IMR-90 (cell line): ENCODE measurements around the gene MAG. TPM values are rescaled to one million over a fixed set of nuclear protein-coding genes. Genes with fewer than 3 reads are reported as not detected.

ENCODE experiments used
- ATAC-seq: fragments of 200-7000 bp; cut with Tn5 transposase; 2 replicates; pipeline ENCODE4 v1.9.1; 2020; ENCODE audit warnings: low read depth, mild to moderate bottlenecking, moderate library complexity
- BruUV-seq: library from RNA; stranded (reverse); fragments of 400-500 nt; replicated peaks from 2 replicates; lab custom pipeline; 2021; lab: Mats Ljungman, UMichigan
- CTCF ChIA-PET: fragments of 300-600 bp; formaldehyde crosslinking; extraction: SDS; loops from one replicate; lab custom pipeline; 2021; ENCODE audit warnings: antibody characterized with exemption; lab: Yijun Ruan, JAX
- POLR2A ChIA-PET: fragments of 300-600 bp; sonication (Branson Sonifier 250); formaldehyde crosslinking; loops from one replicate; lab custom pipeline; 2022; ENCODE audit warnings: antibody characterized with exemption; ENCODE audit not compliant: unreplicated experiment; lab: Charles Lee
- DNase-seq: peaks from one replicate; pipeline ENCODE4 v3.0.0; 2013
- H2AFZ ChIP-seq: replicated peaks from 2 replicates; pipeline ENCODE3; 2013; ENCODE audit warnings: low read length, mild to moderate bottlenecking; ENCODE audit not compliant: poor library complexity
- H2AK5ac ChIP-seq: 2 replicates; pipeline ENCODE4 v1.6.1; 2013; ENCODE audit warnings: low read depth, low read length, inconsistent platforms
- H2AK9ac ChIP-seq: replicated peaks from 2 replicates; pipeline ENCODE3; 2013; ENCODE audit warnings: mild to moderate bottlenecking, low read depth, low read length, moderate library complexity; ENCODE audit not compliant: poor library complexity
- H2BK120ac ChIP-seq: 2 replicates; pipeline ENCODE4 v1.6.1; 2013; ENCODE audit warnings: low read depth, low read length, inconsistent platforms
- H2BK15ac ChIP-seq: 3 replicates; pipeline ENCODE4 v1.6.1; 2013; ENCODE audit warnings: low read depth, low read length, inconsistent platforms
- H2BK20ac ChIP-seq: 2 replicates; pipeline ENCODE4 v1.6.1; 2013; ENCODE audit warnings: low read depth, mild to moderate bottlenecking, inconsistent platforms, low read length, moderate library complexity
- H2BK5ac ChIP-seq: 2 replicates; pipeline ENCODE4 v1.6.1; 2013; ENCODE audit warnings: mild to moderate bottlenecking, low read depth, low read length, inconsistent platforms; ENCODE audit not compliant: poor library complexity, severe bottlenecking
- H3K14ac ChIP-seq: replicated peaks from 2 replicates; pipeline ENCODE4 v1.6.1; 2013; ENCODE audit warnings: low read depth, low read length, inconsistent platforms
- H3K18ac ChIP-seq: 2 replicates; pipeline ENCODE4 v1.6.1; 2013; ENCODE audit warnings: low read depth, low read length, control low read depth
- H3K23ac ChIP-seq: 2 replicates; pipeline ENCODE4 v1.6.1; 2013; ENCODE audit warnings: low read depth, low read length, inconsistent platforms
- H3K27ac ChIP-seq: 2 replicates; pipeline ENCODE4 v1.5.1; 2013; ENCODE audit warnings: mild to moderate bottlenecking, control low read depth, low read length; ENCODE audit not compliant: insufficient read depth
- H3K27me3 ChIP-seq: 2 replicates; pipeline ENCODE4 v1.6.1; 2013; ENCODE audit warnings: low read length; ENCODE audit not compliant: control insufficient read depth, insufficient read depth
- H3K36me3 ChIP-seq: 2 replicates; pipeline ENCODE4 v1.6.1; 2013; ENCODE audit warnings: low read length, mixed read lengths; ENCODE audit not compliant: control insufficient read depth, insufficient read depth
- H3K4ac ChIP-seq: 2 replicates; pipeline ENCODE4 v1.6.1; 2013; ENCODE audit warnings: low read depth, low read length, inconsistent platforms
- H3K4me1 ChIP-seq: 2 replicates; pipeline ENCODE4 v1.6.1; 2013; ENCODE audit warnings: low read length, mixed read lengths; ENCODE audit not compliant: control insufficient read depth, insufficient read depth
- H3K4me2 ChIP-seq: 2 replicates; pipeline ENCODE4 v1.6.1; 2013; ENCODE audit warnings: low read depth, mild to moderate bottlenecking, control low read depth, low read length, moderate library complexity
- H3K4me3 ChIP-seq: 2 replicates; pipeline ENCODE4 v1.5.1; 2013; ENCODE audit warnings: low read depth, mild to moderate bottlenecking, control low read depth, low read length, moderate library complexity; ENCODE audit not compliant: insufficient read depth
- H3K56ac ChIP-seq: 2 replicates; pipeline ENCODE4 v1.6.1; 2013; ENCODE audit warnings: low read length, inconsistent platforms; ENCODE audit not compliant: insufficient read depth; ENCODE audit errors: extremely low read depth
- H3K79me1 ChIP-seq, 2 experiments: 2 replicates each; pipeline ENCODE4 v1.6.1; 2013; ENCODE audit warnings: low read length in 2 of 2, inconsistent platforms in 1 of 2, low read depth in 1 of 2
- H3K9ac ChIP-seq: 2 replicates; pipeline ENCODE4 v1.6.1; 2013; ENCODE audit warnings: low read depth, low read length, control low read depth
- H3K9me1 ChIP-seq: 2 replicates; pipeline ENCODE4 v1.6.1; 2013; ENCODE audit warnings: low read length, inconsistent platforms; ENCODE audit not compliant: insufficient read depth
- H3K9me3 ChIP-seq: 2 replicates; pipeline ENCODE4 v1.6.1; 2013; ENCODE audit warnings: low read length; ENCODE audit not compliant: control insufficient read depth, insufficient read depth
- H4K20me1 ChIP-seq: 2 replicates; pipeline ENCODE4 v1.6.1; 2013; ENCODE audit warnings: low read length, inconsistent platforms; ENCODE audit not compliant: insufficient read depth
- H4K5ac ChIP-seq: 2 replicates; pipeline ENCODE4 v1.6.1; 2013; ENCODE audit warnings: mild to moderate bottlenecking, low read depth, low read length, control low read depth
- H4K8ac ChIP-seq, 2 experiments: 2 replicates each; pipeline ENCODE4 v1.6.1; 2013; ENCODE audit warnings: low read depth in 2 of 2, low read length in 2 of 2, control low read depth in 1 of 2, inconsistent platforms in 1 of 2
- H4K91ac ChIP-seq: 2 replicates; pipeline ENCODE4 v1.6.1; 2013; ENCODE audit warnings: low read depth, low read length, inconsistent platforms; ENCODE audit not compliant: insufficient read depth
- BHLHE40 ChIP-seq: fragments of 150-350 bp; IDR thresholded peaks from 2 replicates; pipeline ENCODE4 v1.6.1; 2016; ENCODE audit warnings: mild to moderate bottlenecking, low read depth, low read length
- CEBPB ChIP-seq: IDR thresholded peaks from 2 replicates; pipeline ENCODE4 v1.6.1; 2012; ENCODE audit warnings: low read depth, low read length, improper control_type of control experiment
- CHD1 ChIP-seq: IDR thresholded peaks from 2 replicates; pipeline ENCODE4 v1.6.1; 2012; ENCODE audit warnings: low read depth, low read length, improper control_type of control experiment
- ELK1 ChIP-seq: fragments of 150-350 bp; IDR thresholded peaks from 2 replicates; pipeline ENCODE4 v1.6.1; 2016; ENCODE audit warnings: low read depth, mild to moderate bottlenecking, low read length, moderate library complexity, borderline replicate concordance
- MAFK ChIP-seq: IDR thresholded peaks from 2 replicates; pipeline ENCODE4 v1.6.1; 2012; ENCODE audit warnings: low read depth, low read length, improper control_type of control experiment
- MAZ ChIP-seq: IDR thresholded peaks from 2 replicates; pipeline ENCODE4 v1.6.1; 2012; ENCODE audit warnings: low read depth, mild to moderate bottlenecking, low read length, improper control_type of control experiment, moderate library complexity, borderline replicate concordance
- MXI1 ChIP-seq: IDR thresholded peaks from 2 replicates; pipeline ENCODE4 v1.6.1; 2012; ENCODE audit warnings: low read depth, mild to moderate bottlenecking, low read length, moderate library complexity, borderline replicate concordance
- NFE2L2 ChIP-seq: fragments of 150-350 bp; IDR thresholded peaks from 2 replicates; pipeline ENCODE4 v1.6.1; 2016; ENCODE audit warnings: low read depth, mild to moderate bottlenecking, low read length
- POLR2A ChIP-seq: IDR thresholded peaks from 2 replicates; pipeline ENCODE4 v1.6.1; 2012; ENCODE audit warnings: mild to moderate bottlenecking, low read depth, low read length
- RAD21 ChIP-seq: IDR thresholded peaks from 2 replicates; pipeline ENCODE4 v1.6.1; 2012; ENCODE audit warnings: low read length, improper control_type of control experiment
- RCOR1 ChIP-seq: IDR thresholded peaks from 2 replicates; pipeline ENCODE4 v1.6.1; 2012; ENCODE audit warnings: mild to moderate bottlenecking, low read length, improper control_type of control experiment; ENCODE audit not compliant: insufficient replicate concordance
- RFX5 ChIP-seq: IDR thresholded peaks from 2 replicates; pipeline ENCODE4 v1.8.0; 2012; ENCODE audit warnings: low read depth, mild to moderate bottlenecking, low read length, moderate library complexity
- SMC3 ChIP-seq: fragments of 150-350 bp; IDR thresholded peaks from 2 replicates; pipeline ENCODE4 v1.6.1; 2016; ENCODE audit warnings: low read depth, mild to moderate bottlenecking, antibody characterized with exemption, low read length, moderate library complexity
- WGBS, 2 experiments: methylation state at CpG; one replicate each; pipeline versions ENCODE4 v1.1.5 to v1.1.7; 2013; ENCODE audit warnings: missing lambda C conversion rate in 2 of 2; ENCODE audit not compliant: insufficient read length in 1 of 2; ENCODE audit errors: extremely low coverage in 2 of 2; 5-methylcytosine and 5-hydroxymethylcytosine counted together
- dilution Hi-C: fragments of 300-500 bp; cut with HindIII; formaldehyde crosslinking; loops from one replicate; pipeline ENCODE4 v1.14.3; 2018; ENCODE audit warnings: low sequenced_read_pairs; ENCODE audit not compliant: unreplicated experiment
- in situ Hi-C: fragments of 300-500 bp; cut with MboI; formaldehyde crosslinking; loops from 3 replicates; pipeline ENCODE4 v1.14.3; 2019; ENCODE audit warnings: low sequenced_read_pairs, inconsistent platforms, mixed read lengths
- intact Hi-C: fragments of 100-400 bp; cut with micrococcal nuclease; formaldehyde crosslinking; loops from 2 replicates; pipeline ENCODE4 v1.10.0; 2022
- polyA plus RNA-seq, 3 experiments: library from polyadenylated mRNA; depleted of rRNA; stranded (reverse); fragments of >200 nt; gene quantifications; 2 replicates each; pipeline ENCODE4 v1.2.3, GENCODE V29; 2012; ENCODE audit warnings: low replicate concordance in 1 of 3
- total RNA-seq: library from RNA; depleted of rRNA; stranded (reverse); fragments of >200 nt; gene quantifications from 2 replicates; pipeline ENCODE4 v1.2.3, GENCODE V29; 2012
- TF ChIP-seq, protein P1 (sequence below): conservative IDR thresholded peaks from 2 replicates; pipeline ENCODE4 v1.5.1; 2012; ENCODE audit warnings: mild to moderate bottlenecking, low read depth, low read length, improper control_type of control experiment

MAG gene
- total and polyA plus RNA-seq, 2 of the 4 experiments (the other 2 are of a cell fraction) = not detected

GRCh38 chr19:35351411-35352176, 59.6 kb downstream of the MAG start (continued):
- TF ChIP-seq MAZ = no peak

DNA sequence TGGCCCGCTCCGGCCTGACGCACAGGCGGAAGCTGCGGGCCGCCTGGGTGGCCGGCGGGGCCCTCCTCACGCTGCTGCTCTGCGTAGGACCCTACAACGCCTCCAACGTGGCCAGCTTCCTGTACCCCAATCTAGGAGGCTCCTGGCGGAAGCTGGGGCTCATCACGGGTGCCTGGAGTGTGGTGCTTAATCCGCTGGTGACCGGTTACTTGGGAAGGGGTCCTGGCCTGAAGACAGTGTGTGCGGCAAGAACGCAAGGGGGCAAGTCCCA, 60.2 kb downstream of the MAG start:
- H3K23ac ChIP-seq = no peak overlapping the region
- intact Hi-C loops = loop anchor here (1.0 to 10.0 kb wide), 4 partner anchors 113 to 277 kb away; partner anchors contain the start of genes RBM42 and TMEM147
- DNase-seq (no peak), ATAC-seq (no peak)
- 59% methylated on average over 7 of the region's 18 CpGs; no CpG with 5 or more reads in 1 of the 2 experiments for WGBS, 2 experiments
- no peak overlapping the region for H3K18ac ChIP-seq
- no peak overlapping the region for H4K91ac ChIP-seq
- no peak overlapping the region for H2AFZ ChIP-seq
- H3K4me1 ChIP-seq = no peaks in the 10 kb centered on the region
- in situ Hi-C loops = no loop called here
- H4K20me1 ChIP-seq = no peaks in the 10 kb centered on the region
- H4K5ac ChIP-seq = no peak overlapping the region
- ChIA-PET CTCF (interaction anchor here (0.6 to 2.1 kb wide), 3 partner anchors 90 to 731 kb away, joined by 3 to 14 read pairs (median 5); no protein-coding TSS in a partner anchor), POLR2A (no interaction called here)
- no peak overlapping the region for H3K27ac ChIP-seq
- TF ChIP-seq MAZ (no peak), CEBPB (no peak), MXI1 (no peak), NFE2L2 (no peak), SMC3 (no peak), RAD21 (no peak), BHLHE40 (no peak), CHD1 (no peak), POLR2A (no peak), RCOR1 (no peak), MAFK (no peak), ELK1 (no peak), RFX5 (no peak)
- TF ChIP-seq, protein P1, sequence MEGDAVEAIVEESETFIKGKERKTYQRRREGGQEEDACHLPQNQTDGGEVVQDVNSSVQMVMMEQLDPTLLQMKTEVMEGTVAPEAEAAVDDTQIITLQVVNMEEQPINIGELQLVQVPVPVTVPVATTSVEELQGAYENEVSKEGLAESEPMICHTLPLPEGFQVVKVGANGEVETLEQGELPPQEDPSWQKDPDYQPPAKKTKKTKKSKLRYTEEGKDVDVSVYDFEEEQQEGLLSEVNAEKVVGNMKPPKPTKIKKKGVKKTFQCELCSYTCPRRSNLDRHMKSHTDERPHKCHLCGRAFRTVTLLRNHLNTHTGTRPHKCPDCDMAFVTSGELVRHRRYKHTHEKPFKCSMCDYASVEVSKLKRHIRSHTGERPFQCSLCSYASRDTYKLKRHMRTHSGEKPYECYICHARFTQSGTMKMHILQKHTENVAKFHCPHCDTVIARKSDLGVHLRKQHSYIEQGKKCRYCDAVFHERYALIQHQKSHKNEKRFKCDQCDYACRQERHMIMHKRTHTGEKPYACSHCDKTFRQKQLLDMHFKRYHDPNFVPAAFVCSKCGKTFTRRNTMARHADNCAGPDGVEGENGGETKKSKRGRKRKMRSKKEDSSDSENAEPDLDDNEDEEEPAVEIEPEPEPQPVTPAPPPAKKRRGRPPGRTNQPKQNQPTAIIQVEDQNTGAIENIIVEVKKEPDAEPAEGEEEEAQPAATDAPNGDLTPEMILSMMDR = no peak
- H3K79me1 ChIP-seq = no peaks in the 10 kb centered on the region
- H2BK120ac ChIP-seq = no peak overlapping the region
- H3K9me1 ChIP-seq = no peaks in the 10 kb centered on the region
- H2BK15ac ChIP-seq = no peak overlapping the region
- H4K8ac ChIP-seq = no peak overlapping the region
- H2AK5ac ChIP-seq = no peak overlapping the region
- H3K9me3 ChIP-seq = no peaks in the 10 kb centered on the region
- BruUV-seq = no TSS peak
- H3K4me3 ChIP-seq = no peak overlapping the region
- no peak overlapping the region for H3K56ac ChIP-seq
- no peak overlapping the region for H3K4me2 ChIP-seq
- H3K14ac ChIP-seq = no peak overlapping the region
- H3K36me3 ChIP-seq = no peaks in the 10 kb centered on the region
- no peak overlapping the region for H2BK20ac ChIP-seq
- dilution Hi-C loops = no loop called here
- H3K27me3 ChIP-seq = peaks cover 14% of the 10 kb centered on the region
- H2BK5ac ChIP-seq = no peak overlapping the region
- no peak overlapping the region for H3K9ac ChIP-seq
- no peak overlapping the region for H3K4ac ChIP-seq
- no peak overlapping the region for H2AK9ac ChIP-seq
